PC-3 (cell line): ENCODE results near the gene CLTCL1. TPM values are rescaled to one million over a fixed set of nuclear protein-coding genes. Genes with fewer than 3 reads are reported as not detected.

Experiments
- ATAC-seq: fragments of 200-7000 bp; cut with Tn5 transposase; 2 replicates; pipeline ENCODE4 v1.9.1; 2020; ENCODE audit warnings: mild to moderate bottlenecking, moderate library complexity
- BruUV-seq: library from RNA; stranded (reverse); fragments of 400-500 nt; replicated peaks from 2 replicates; lab custom pipeline; 2021; lab: Mats Ljungman, UMichigan
- CTCF ChIA-PET: fragments of 300-600 bp; sonication (Branson Sonifier 250); formaldehyde crosslinking; loops from one replicate; lab custom pipeline; 2022; ENCODE audit warnings: antibody characterized with exemption; lab: Charles Lee
- POLR2A ChIA-PET: fragments of 300-600 bp; sonication (Branson Sonifier 250); formaldehyde crosslinking; loops from one replicate; lab custom pipeline; 2022; ENCODE audit warnings: antibody characterized with exemption; ENCODE audit not compliant: unreplicated experiment; lab: Charles Lee
- DNase-seq: peaks from one replicate; pipeline ENCODE4 v3.0.0-alpha.2; 2015
- H2AFZ ChIP-seq: fragments of 300-600 bp; sonication (generic); 2 replicates; pipeline ENCODE4 v1.6.0; 2016; ENCODE audit warnings: antibody characterized with exemption, low read length
- H3F3A ChIP-seq: fragments of 300-600 bp; sonication (generic); one replicate; pipeline ENCODE4 v1.6.0; 2017; ENCODE audit warnings: antibody characterized with exemption, low read length, control low read depth, mild to moderate bottlenecking; ENCODE audit not compliant: unreplicated experiment
- H3K27ac ChIP-seq: fragments of 300-600 bp; sonication (generic); 2 replicates; pipeline ENCODE4 v1.5.1; 2016; ENCODE audit warnings: mild to moderate bottlenecking, low read length
- H3K27me3 ChIP-seq: fragments of 300-600 bp; sonication (generic); 2 replicates; pipeline ENCODE4 v1.6.1; 2016; ENCODE audit warnings: low read length, mixed read lengths
- H3K36me3 ChIP-seq: fragments of 300-600 bp; sonication (generic); 2 replicates; pipeline ENCODE4 v1.6.1; 2016; ENCODE audit warnings: low read depth, mixed run types, low read length, mixed read lengths
- H3K4me1 ChIP-seq: fragments of 300-600 bp; sonication (generic); 2 replicates; pipeline ENCODE4 v1.5.1; 2016; ENCODE audit warnings: low read length; ENCODE audit not compliant: insufficient read depth
- H3K4me2 ChIP-seq: fragments of 300-600 bp; sonication (generic); 2 replicates; pipeline ENCODE4 v1.6.0; 2016; ENCODE audit warnings: low read length
- H3K4me3 ChIP-seq: fragments of 300-600 bp; sonication (generic); 2 replicates; pipeline ENCODE4 v1.5.1; 2016; ENCODE audit warnings: mild to moderate bottlenecking, low read length, mixed read lengths
- H3K79me2 ChIP-seq: fragments of 300-600 bp; sonication (generic); 2 replicates; pipeline ENCODE4 v1.6.1; 2017; ENCODE audit warnings: low read length, mixed read lengths
- H3K9ac ChIP-seq: fragments of 300-600 bp; sonication (generic); 2 replicates; pipeline ENCODE4 v1.6.0; 2016; ENCODE audit warnings: mild to moderate bottlenecking, low read length
- H3K9me2 ChIP-seq: fragments of 300-600 bp; sonication (generic); replicated peaks from 2 replicates; pipeline ENCODE4 v1.6.1; 2016; ENCODE audit warnings: mixed run types, low read length, mixed read lengths
- H3K9me3 ChIP-seq: fragments of 300-600 bp; sonication (generic); 2 replicates; pipeline ENCODE4 v1.6.1; 2016; ENCODE audit warnings: low read length, mixed read lengths
- H4K20me1 ChIP-seq: fragments of 300-600 bp; sonication (generic); 2 replicates; pipeline ENCODE4 v1.6.1; 2016; ENCODE audit warnings: low read length, mixed read lengths
- EZH2 ChIP-seq: fragments of 300-600 bp; sonication (generic); IDR thresholded peaks from one replicate; pipeline ENCODE4 v1.6.1; 2017; ENCODE audit warnings: antibody characterized with exemption, mild to moderate bottlenecking, low read length; ENCODE audit not compliant: unreplicated experiment
- EZH2phosphoT487 ChIP-seq: fragments of 300-600 bp; sonication (generic); IDR thresholded peaks from 2 replicates; pipeline ENCODE4 v1.6.1; 2018; ENCODE audit warnings: mild to moderate bottlenecking, antibody characterized with exemption, low read length, borderline replicate concordance
- intact Hi-C: fragments of 100-400 bp; cut with micrococcal nuclease; formaldehyde crosslinking; loops from 2 replicates; pipeline ENCODE4 v1.9.0; 2023
- total RNA-seq: library from RNA; depleted of rRNA; stranded (reverse); fragments of >200 nt; gene quantifications from 2 replicates; pipeline ENCODE4 v1.2.3, GENCODE V29; 2014
- TF ChIP-seq, protein P1 (sequence below): fragments of 300-600 bp; sonication (generic); conservative IDR thresholded peaks from 2 replicates; pipeline ENCODE4 v1.5.1; 2017; ENCODE audit warnings: antibody characterized with exemption, low read depth, mild to moderate bottlenecking, low read length

The CLTCL1 gene
- total RNA-seq, 1 experiment from 2014 or later, result 5.5 TPM

DNA sequence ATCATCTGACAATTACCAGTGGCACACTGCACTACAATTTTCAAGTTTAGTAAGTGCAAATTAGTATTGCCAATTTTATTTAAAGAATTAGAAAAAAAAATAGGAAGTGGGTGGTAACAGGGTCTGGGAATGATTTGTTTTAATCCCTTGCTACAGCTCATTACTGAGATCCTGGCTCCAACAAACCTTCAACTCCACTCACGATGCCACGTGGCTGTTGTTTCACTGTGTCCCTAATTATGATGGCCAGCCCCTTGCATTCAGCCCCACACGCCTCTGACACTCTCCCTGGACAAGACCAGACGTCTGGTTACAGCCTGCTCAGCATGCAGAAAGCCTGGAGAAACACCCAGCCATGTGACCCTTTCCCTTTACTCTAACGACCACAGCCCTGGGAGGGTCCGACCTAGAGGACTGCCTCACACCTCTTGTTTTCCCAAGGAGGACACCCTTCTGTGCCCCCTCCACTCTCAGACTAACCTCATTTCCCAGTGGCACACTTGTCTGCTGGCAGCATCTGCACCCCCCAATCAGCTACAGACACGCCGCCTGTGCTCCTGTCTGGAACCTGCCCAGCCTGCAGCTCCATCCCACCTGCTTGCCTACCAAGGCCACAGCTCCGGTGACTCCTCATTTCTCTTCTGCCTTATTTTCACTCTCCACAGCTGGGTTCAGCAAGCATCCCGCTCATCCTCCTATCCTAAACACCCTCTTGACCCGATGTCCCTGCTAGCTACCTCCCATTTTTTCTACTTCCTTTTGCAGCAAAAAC is 94.5 kb downstream of the CLTCL1 start:
- no peak for TF ChIP-seq EZH2
- TF ChIP-seq EZH2phosphoT487, result no peak
- TF ChIP-seq, protein P1, sequence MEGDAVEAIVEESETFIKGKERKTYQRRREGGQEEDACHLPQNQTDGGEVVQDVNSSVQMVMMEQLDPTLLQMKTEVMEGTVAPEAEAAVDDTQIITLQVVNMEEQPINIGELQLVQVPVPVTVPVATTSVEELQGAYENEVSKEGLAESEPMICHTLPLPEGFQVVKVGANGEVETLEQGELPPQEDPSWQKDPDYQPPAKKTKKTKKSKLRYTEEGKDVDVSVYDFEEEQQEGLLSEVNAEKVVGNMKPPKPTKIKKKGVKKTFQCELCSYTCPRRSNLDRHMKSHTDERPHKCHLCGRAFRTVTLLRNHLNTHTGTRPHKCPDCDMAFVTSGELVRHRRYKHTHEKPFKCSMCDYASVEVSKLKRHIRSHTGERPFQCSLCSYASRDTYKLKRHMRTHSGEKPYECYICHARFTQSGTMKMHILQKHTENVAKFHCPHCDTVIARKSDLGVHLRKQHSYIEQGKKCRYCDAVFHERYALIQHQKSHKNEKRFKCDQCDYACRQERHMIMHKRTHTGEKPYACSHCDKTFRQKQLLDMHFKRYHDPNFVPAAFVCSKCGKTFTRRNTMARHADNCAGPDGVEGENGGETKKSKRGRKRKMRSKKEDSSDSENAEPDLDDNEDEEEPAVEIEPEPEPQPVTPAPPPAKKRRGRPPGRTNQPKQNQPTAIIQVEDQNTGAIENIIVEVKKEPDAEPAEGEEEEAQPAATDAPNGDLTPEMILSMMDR, result no peak
- CTCF ChIA-PET, result no interaction called here
- Histone ChIP-seq H3K27ac (no peak overlapping the region), H3K9me3 (no peaks in the 10 kb centered on the region), H3K9ac (no peak overlapping the region), H3K36me3 (no peaks in the 10 kb centered on the region), H3K79me2 (no peaks in the 10 kb centered on the region), H3K4me2 (no peak overlapping the region), H3K27me3 (no peaks in the 10 kb centered on the region), H4K20me1 (no peaks in the 10 kb centered on the region), H3F3A (no peaks in the 10 kb centered on the region), H3K4me3 (no peak overlapping the region), H3K4me1 (no peaks in the 10 kb centered on the region), H3K9me2 (no peaks in the 10 kb centered on the region), H2AFZ (no peak overlapping the region)
- POLR2A ChIA-PET, result no interaction called here
- BruUV-seq, result no TSS peak
- ATAC-seq (no peak), DNase-seq (no peak)
- intact Hi-C loops, result no loop called here

DNA sequence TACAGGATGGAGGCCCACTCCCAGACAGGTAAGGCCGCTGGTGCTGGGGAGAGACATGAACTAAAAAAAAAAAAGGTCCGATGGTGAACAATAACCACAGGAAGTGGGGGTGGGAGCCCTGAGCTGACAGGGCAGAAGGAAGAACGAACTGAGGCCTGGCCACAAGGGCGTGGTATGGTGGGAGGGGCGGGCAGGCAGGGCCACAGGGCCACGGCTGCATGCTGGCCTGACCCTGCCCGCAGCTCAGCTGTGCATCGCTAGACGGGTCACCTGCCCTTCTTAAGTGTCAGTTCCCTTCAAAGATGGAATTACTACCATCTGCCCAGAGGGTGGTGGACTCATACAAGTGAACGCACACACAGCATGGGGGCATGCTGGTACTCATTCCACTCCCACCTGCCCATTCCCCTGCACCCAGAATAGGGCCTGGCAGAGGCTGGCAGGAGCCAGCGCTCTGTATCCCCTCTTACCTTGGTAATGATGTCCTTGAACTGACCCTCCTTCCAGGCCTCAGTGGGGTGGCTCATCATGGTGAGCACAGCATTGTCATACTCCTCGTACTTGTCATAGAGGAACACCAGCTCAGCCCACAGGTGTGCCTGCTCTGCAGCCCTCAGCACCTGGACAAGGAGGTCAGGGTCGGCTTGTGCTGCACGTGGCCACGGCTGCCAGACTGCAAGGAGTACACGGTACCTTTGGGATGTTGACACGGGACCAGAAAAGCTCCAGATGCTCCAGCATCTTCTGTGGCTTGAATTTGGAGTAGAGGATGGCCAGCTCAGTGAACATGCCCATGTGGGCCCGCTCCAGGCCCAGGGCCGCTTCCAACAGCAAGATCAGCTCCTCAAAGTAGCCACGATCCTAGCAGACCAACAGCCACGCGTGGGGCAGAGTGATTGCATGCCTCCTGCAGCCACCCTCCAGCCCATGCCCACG is 95.5 kb downstream of the CLTCL1 start:
- H2AFZ ChIP-seq, result no peak overlapping the region
- H3K36me3 ChIP-seq, result no peaks in the 10 kb centered on the region
- H3K27me3 ChIP-seq, result no peaks in the 10 kb centered on the region
- TF ChIP-seq, protein P1, result no peak
- no peak for TF ChIP-seq EZH2phosphoT487
- no peak for TF ChIP-seq EZH2
- H3K27ac ChIP-seq, result no peak overlapping the region
- H3K4me1 ChIP-seq, result no peaks in the 10 kb centered on the region
- no peaks in the 10 kb centered on the region for H3K9me2 ChIP-seq
- H3K4me3 ChIP-seq, result no peak overlapping the region
- H3K9ac ChIP-seq, result no peak overlapping the region
- BruUV-seq, result no TSS peak
- H3F3A ChIP-seq, result no peaks in the 10 kb centered on the region
- intact Hi-C loops, result no loop called here
- no peak overlapping the region for H3K4me2 ChIP-seq
- H3K9me3 ChIP-seq, result no peaks in the 10 kb centered on the region
- CTCF ChIA-PET, result no interaction called here
- no peaks in the 10 kb centered on the region for H4K20me1 ChIP-seq
- DNase-seq, result no peak
- no peaks in the 10 kb centered on the region for H3K79me2 ChIP-seq
- ATAC-seq, result no peak
- POLR2A ChIA-PET, result no interaction called here
